GM18951 (cell line): ENCODE measurements around the gene RPP38.

Experiments
- POLR2A ChIP-seq: IDR thresholded peaks from 4 replicates; pipeline ENCODE4 v1.6.1; 2011; ENCODE audit warnings: mild to moderate bottlenecking; ENCODE audit not compliant: insufficient read length, insufficient read depth; ENCODE audit errors: extremely low read depth
- in situ Hi-C: fragments of 300-500 bp; cut with MboI; formaldehyde crosslinking; loops from one replicate; pipeline ENCODE4 v1.12.0; 2022; ENCODE audit warnings: low sequenced_read_pairs, mixed read lengths, inconsistent platforms; ENCODE audit not compliant: unreplicated experiment

RPP38 gene, protein sequence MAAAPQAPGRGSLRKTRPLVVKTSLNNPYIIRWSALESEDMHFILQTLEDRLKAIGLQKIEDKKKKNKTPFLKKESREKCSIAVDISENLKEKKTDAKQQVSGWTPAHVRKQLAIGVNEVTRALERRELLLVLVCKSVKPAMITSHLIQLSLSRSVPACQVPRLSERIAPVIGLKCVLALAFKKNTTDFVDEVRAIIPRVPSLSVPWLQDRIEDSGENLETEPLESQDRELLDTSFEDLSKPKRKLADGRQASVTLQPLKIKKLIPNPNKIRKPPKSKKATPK

DNA sequence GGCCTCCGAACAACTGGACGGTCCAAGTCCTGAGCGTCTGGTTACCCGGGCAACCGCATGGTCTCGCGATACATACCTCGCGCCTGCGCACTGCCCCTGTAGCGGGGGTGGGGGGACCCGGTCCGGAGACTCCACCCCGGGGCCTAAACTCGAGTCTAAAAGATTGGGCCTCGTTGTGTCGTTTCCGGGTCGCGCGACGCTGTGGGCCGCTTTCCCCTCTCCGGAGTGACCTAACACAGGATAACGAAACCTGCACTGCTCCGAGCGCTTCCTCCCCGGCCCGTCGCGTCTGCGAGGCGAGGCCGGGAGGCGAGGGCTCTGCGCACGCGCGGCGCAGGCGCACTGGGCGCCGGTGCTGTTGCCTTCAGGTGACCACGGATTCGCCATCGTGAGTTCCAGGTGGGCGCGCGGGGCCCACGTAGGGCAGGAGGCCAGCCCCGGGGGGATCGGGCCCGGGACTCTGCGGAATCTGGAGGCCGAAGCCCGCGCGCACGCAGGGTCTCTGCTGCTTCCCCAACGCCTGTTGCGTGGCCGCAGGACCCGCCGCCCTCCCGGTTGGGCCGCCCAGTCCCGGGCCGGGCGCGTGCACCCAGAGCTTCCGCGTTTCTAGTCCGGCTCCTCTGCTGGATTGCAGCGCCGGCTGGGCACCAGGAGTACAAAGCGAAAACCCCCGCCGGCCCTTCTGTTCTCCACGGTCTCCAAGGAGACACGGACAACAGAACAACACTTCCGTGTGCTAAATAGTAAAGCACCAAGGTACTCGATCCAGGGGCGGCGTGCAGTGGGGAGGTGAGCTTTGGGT is at the start of gene RPP38:
RPP38 (plus strand) TSS at position 345 of the 802 bp plus-strand sequence. CDS start 5,960 bp downstream, outside the sequence.
- TF ChIP-seq POLR2A: peak; percentile 96
- in situ Hi-C loops: no loop called here

- no peak for TF ChIP-seq POLR2A
- in situ Hi-C loops: no loop called here
Observed at GRCh38 chr10:15049533-15049932, 47.6 kb upstream of the RPP38 start.

GRCh38 chr10:15052121-15052520 is 45.0 kb upstream of the RPP38 start:
- no peak for TF ChIP-seq POLR2A
- in situ Hi-C loops: no loop called here

- no peak for TF ChIP-seq POLR2A
- in situ Hi-C loops: no loop called here
Observed at GRCh38 chr10:15053061-15053460, 44.1 kb upstream of the RPP38 start.

- TF ChIP-seq POLR2A: no peak
- in situ Hi-C loops: no loop called here
Observed at GRCh38 chr10:15058689-15059088, 38.5 kb upstream of the RPP38 start.

- in situ Hi-C loops: no loop called here
- TF ChIP-seq POLR2A: no peak
Observed at GRCh38 chr10:15059914-15060313, 37.2 kb upstream of the RPP38 start.

GRCh38 chr10:15060638-15061037 is 36.5 kb upstream of the RPP38 start:
- TF ChIP-seq POLR2A: no peak
- in situ Hi-C loops: no loop called here

DNA sequence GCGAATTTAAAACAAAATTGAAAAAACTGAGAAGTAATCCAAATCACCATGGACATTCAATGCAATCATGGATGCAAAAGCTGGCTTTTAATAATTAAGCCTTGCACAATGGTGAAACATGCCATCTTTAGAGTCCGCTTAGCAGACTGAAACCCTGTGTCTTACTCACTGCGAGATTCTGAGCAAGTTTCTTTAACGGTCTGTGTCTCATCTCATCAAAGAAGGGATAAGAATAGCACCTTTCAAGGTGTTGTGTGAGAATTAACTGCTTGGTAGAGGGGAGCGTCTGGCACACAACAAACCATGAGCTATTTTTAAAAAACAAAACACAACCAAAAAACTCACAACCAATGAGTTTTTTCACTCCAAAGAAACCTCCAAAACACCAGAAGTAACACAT is 30.0 kb upstream of the RPP38 start:
- in situ Hi-C loops: no loop called here
- TF ChIP-seq POLR2A: no peak

DNA sequence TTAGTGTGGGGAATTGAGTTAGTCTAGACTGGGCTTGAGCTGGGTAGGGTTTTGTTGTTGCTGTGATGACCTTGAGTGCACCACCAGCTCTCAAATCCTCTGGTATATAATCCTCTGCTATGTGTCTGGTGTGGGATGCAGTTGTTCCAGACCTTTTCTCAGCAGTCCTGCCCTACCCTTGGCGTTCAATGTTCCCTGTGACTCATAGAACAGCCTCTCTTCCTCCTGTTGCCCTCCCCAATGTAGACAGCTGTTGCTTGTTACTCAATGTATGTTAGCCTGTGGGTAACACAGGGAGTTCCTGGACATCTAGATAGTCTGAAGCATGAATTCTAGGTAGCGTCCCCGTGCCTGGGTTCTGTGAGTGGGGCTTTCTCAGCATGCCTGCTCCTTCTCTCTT is 28.4 kb upstream of the RPP38 start:
- in situ Hi-C loops: no loop called here
- no peak for TF ChIP-seq POLR2A

GRCh38 chr10:15069230-15069629 is 27.9 kb upstream of the RPP38 start:
- TF ChIP-seq POLR2A: no peak
- in situ Hi-C loops: no loop called here

- TF ChIP-seq POLR2A: no peak
- in situ Hi-C loops: no loop called here
Observed at GRCh38 chr10:15072358-15072757, 24.8 kb upstream of the RPP38 start.

- no peak for TF ChIP-seq POLR2A
- in situ Hi-C loops: no loop called here
Observed at GRCh38 chr10:15075421-15075820, 21.7 kb upstream of the RPP38 start.

- in situ Hi-C loops: no loop called here
Observed at GRCh38 chr10:15083674-15084501, 13.3 kb upstream of the RPP38 start.

More at GRCh38 chr10:15083674-15084501, 13.3 kb upstream of the RPP38 start:
- no peak for TF ChIP-seq POLR2A
